ENCODE data around the gene OGFOD3. TPM values are rescaled to one million over a fixed set of nuclear protein-coding genes. Genes with fewer than 3 reads are reported as not detected.

The OGFOD3 gene, protein sequence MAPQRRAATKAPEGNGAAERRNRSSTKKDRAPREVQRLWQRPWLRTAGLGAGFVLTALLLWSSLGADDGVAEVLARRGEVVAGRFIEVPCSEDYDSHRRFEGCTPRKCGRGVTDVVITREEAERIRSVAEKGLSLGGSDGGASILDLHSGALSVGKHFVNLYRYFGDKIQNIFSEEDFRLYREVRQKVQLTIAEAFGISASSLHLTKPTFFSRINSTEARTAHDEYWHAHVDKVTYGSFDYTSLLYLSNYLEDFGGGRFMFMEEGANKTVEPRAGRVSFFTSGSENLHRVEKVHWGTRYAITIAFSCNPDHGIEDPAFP
- total RNA-seq = 25.5 and 26.6 TPM in 2 replicates

DNA sequence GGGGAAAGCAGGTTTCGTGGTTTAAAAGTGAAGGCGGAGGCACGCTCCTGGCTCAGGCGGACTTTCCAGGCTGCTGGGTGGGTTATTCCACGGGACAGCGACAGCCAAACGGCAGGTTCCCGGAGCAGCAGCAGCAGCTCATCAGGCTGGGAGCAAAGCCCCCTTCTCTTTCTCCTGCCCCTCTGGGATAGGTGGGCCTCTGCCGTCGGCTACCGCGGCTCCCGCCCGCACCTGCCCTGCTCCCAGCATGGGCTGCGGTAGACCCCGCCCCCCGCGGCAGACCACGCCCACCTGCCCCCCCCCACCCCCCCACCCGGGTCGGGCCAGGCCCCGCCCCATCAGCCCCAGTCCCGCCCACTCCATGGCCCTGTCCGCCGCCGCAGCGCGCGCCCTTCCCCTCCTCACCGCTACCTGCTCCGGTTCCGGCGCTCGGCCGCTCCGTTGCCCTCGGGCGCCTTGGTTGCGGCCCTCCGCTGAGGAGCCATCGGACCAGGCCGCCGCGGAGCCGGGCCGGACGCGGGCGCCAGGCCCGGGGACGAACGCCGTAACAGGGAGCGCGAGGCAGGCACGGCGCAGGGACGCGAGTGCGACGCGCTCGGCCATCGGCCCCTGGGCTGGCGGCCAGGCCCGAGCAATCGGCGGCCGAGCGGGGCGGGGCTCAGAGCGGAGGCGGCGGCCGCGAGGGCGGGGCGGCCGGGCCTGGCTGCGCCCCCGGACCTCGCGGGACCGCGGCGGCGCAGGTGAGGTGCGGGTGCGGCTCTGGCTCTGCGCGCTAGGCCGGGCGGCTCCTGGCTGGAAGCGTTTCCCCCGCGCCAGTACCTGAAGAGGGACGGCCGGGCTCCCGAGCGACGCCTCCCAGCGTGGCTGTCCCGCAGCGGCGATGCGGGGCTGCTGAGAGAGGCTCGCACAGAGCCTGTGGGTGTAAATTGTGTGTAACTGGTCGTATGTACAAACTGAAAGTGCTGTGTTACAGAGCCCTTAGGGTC lies at the start of gene OGFOD3, which contains the start of gene HEXD:
OGFOD3 (minus strand) TSS at position 586 of the 986 bp plus-strand sequence; CDS start at position 485, 101 bp downstream.
HEXD (plus strand) TSS at position 347 of the 986 bp plus-strand sequence. CDS start 1,453 bp downstream, outside the sequence.
- intact Hi-C loops (cut with micrococcal nuclease) = loop anchor here (1.0 to 10.0 kb wide), 6 partner anchors 32 to 231 kb away; partner anchors contain the start of genes CYBC1, NARF and WDR45B

DNA sequence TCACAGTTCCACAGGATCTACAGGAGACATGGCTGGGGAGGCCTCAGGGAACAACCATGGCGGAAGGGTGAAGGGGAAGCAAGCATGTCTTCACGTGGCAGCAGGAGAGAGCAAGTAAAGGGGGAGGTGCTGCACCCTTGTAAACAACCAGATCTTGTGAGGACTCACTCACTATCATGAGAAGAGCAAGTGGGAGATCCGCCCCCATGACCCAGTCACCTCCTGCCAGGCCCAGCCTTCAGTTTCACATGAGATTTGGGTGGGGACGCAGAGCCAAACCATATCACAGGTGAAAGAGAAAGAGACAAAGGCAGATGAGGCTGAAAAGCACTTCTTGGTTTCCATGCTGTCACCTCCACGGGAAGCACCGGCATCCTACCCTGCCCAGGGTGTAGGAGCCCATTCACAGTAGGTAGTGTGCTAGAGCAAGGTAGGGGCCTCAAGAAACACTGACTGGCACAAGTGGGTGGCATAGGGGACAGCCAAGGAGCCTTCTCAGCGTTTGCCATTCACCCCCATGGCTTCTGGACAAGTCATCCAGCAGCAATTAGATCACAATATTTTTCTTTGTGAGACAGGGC lies 46.7 kb upstream of the OGFOD3 start:
- intact Hi-C loops (cut with micrococcal nuclease) = no loop called here

GRCh38 chr17:82464567-82464929 lies 46.2 kb upstream of the OGFOD3 start:
- intact Hi-C loops (cut with micrococcal nuclease) = no loop called here

DNA sequence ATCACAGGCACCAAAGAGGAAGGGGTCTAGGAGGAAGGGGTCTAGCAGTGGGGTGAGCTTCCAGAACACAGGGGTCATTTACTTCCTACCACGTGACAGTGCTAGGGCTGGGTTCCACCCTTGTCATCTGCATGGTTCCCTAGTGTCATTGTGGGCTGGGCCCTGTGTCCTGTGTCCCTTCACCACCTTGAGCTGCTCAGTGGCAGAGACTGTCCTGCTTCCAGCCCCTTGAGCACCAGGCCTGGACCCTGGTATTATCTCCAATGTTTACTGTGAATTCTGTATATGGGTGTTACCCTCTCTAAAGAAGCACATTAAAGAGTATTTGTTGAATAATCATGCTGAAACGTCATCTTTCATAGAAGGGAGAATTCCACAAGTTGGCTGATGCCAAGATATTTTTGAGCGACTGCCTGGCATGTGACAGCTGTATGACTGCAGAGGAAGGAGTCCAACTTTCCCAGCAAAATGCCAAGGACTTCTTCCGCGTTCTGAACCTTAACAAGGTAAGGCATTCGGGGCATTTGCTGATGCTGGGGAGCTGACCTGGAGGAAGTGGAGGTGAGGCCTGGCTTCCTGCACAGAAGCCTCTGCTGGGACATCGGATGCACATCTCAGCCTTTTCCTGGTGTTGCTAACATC lies 45.7 kb upstream of the OGFOD3 start:
- intact Hi-C loops (cut with micrococcal nuclease) = no loop called here

GRCh38 chr17:82463391-82463790 lies 45.0 kb upstream of the OGFOD3 start:
- intact Hi-C loops (cut with micrococcal nuclease) = no loop called here

- intact Hi-C loops (cut with micrococcal nuclease) = no loop called here
Observed at GRCh38 chr17:82461827-82462524, 43.6 kb upstream of the OGFOD3 start.

DNA sequence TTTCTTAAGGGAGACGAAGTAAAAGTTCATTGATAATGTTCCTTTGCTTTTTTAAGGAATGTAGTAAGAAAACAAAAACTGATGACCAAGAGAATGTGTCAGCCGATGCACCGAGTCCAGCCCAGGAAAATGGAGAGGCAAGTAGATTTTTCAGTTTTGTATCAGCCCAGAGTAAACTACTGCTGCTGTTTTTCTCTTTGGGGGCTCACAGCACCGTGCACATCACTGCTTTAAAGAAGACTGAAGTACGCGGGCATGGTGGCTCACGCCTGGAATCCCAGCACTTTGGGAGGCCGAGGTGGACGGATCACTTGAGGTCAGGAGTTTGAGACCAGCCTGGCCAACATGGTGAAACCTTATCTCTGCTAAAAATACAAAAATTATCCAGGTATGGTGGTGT lies 41.5 kb upstream of the OGFOD3 start:
- intact Hi-C loops (cut with micrococcal nuclease) = loop anchor here (2.0 kb wide), 2 partner anchors 35 to 59 kb away; partner anchors contain the start of gene FOXK2

- intact Hi-C loops (cut with micrococcal nuclease) = loop anchor here (1.0 to 2.0 kb wide), 4 partner anchors 10 to 60 kb away; partner anchors contain the start of genes FOXK2, HEXD and OGFOD3
Observed at GRCh38 chr17:82458885-82459424, 40.6 kb upstream of the OGFOD3 start.

GRCh38 chr17:82458179-82458884 lies 39.9 kb upstream of the OGFOD3 start, which contains the start of gene NARF:
Gene NARF, plus strand, starts transcription at chr17:82458741. Its CDS starts 63 bp downstream, at chr17:82458804.
- intact Hi-C loops (cut with micrococcal nuclease) = loop anchor here (1.0 to 2.0 kb wide), 4 partner anchors 9 to 60 kb away; partner anchors contain the start of genes FOXK2, HEXD and OGFOD3

GRCh38 chr17:82457929-82458178 lies 39.5 kb upstream of the OGFOD3 start:
- intact Hi-C loops (cut with micrococcal nuclease) = loop anchor here (1.0 to 2.0 kb wide), 4 partner anchors 9 to 61 kb away; partner anchors contain the start of genes FOXK2, HEXD and OGFOD3

DNA sequence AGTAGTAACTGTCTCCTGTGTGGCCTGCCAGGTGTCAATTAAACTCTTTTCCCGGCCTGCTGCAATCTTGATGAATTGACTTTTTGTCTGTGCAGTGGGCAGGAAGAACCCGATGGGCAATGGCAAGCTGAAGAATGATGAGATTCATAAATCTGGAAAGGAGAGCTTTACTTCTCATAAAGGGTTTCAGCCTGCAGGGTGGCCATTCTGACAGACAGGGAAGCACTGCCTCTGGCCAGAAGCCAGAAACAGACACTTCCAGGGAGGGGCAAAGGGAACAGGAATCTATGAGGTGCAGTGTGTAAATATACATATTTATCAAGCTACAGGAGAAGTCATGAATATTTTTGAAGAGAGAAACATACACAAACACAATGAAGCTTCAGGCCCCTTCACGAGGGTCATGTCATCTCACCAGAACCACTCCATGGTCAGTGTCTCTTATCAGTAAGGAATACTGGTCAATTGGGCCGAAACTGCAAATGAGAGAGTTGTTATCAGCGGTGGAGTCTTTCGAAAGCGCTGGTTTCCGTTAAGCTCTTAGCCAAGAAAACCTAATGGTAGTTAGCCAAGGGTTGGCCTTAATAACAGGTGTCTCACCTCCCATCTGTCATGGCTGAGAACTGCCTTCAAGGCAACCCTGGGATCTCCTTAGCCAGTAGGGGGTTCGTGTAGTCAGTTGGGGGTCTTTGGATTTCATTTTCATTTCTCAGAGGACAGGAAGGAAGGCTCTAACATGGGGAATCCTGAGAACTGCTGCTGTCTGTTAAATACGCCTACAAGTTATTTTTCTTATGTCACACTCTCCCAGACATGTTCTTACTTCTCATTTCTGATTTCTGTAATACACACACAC lies 38.9 kb upstream of the OGFOD3 start:
- intact Hi-C loops (cut with micrococcal nuclease) = no loop called here

DNA sequence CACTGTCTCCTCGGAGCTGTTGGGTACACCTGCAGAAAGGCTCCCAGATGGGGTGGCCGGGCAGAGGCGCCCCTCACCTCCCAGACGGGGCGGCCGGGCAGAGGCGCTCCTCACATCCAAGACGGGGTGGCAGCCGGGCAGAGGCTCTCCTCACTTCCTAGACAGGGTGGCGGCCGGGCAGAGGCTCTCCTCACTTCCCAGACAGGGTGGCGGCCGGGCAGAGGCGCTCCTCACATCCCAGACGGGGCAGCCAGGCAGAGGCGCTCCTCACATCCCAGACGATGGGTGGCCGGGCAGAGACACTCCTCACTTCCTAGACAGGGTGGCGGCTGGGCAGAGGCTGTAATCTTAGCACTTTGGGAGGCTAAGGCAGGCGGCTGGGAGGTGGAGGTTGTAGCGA lies 35.3 kb upstream of the OGFOD3 start:
- intact Hi-C loops (cut with micrococcal nuclease) = loop anchor here (5.0 kb wide), 2 partner anchors 99 to 156 kb away; no protein-coding TSS in a partner anchor

- intact Hi-C loops (cut with micrococcal nuclease) = loop anchor here (5.0 kb wide), 2 partner anchors 99 to 156 kb away; no protein-coding TSS in a partner anchor
Observed at GRCh38 chr17:82453151-82453550, 34.8 kb upstream of the OGFOD3 start.

GRCh38 chr17:82452162-82452561 lies 33.8 kb upstream of the OGFOD3 start:
- intact Hi-C loops (cut with micrococcal nuclease) = loop anchor here (5.0 kb wide), 2 partner anchors 100 to 155 kb away; no protein-coding TSS in a partner anchor

- intact Hi-C loops (cut with micrococcal nuclease) = loop anchor here (1.0 to 5.0 kb wide), 5 partner anchors 32 to 153 kb away; partner anchors contain the start of genes FOXK2, HEXD and OGFOD3
Observed at GRCh38 chr17:82450357-82451106, 32.1 kb upstream of the OGFOD3 start, which contains the start of gene CYBC1. Gene CYBC1, minus strand, starts transcription at chr17:82450752. Its CDS starts 1,498 bp downstream, at chr17:82449254.

DNA sequence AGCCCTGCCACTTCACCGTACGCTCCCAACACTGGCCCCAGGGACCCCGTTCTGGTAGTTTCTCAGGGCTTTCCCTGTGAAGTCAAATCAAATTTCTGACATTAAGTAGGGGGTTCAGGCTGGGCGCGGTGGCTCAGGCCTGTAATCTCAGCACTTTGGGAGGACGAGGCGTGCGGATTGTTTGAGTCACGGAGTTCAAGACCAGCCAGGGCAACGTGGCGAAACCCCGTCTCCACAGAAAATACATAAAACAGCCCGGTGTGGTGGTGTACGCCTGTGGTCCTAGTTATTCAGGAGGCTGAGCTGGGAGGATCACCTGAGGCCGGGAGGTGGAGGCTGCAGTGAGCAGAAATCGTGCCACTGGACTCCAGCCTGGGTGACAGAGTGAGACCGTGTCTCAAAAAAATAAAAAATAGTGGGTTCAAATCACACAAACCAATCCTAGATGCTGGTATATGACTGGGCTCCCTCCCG lies 31.5 kb upstream of the OGFOD3 start:
- intact Hi-C loops (cut with micrococcal nuclease) = loop anchor here (1.0 to 5.0 kb wide), 6 partner anchors 8 to 153 kb away; partner anchors contain the start of genes FOXK2, HEXD, NARF and OGFOD3
